ENCODE measurements around the gene PTPN13. TPM values are rescaled to one million over a fixed set of nuclear protein-coding genes. Genes with fewer than 3 reads are reported as not detected.

The PTPN13 gene
- total RNA-seq, 4 donors from 2014 or later = 3.7 to 18.5 (median 10.1) TPM

- peaks cover 0 to 4% (median under 1%) of the 10 kb centered on the region in 4 donors for H3K4me1 ChIP-seq
- intact Hi-C loops (cut with DNase I; ENCODE audit: low total_unique reads) = no loop called here
- TF ChIP-seq POLR2A (IDR thresholded peaks at IDR 0.05) = no peak
- no peak for TF ChIP-seq POLR2AphosphoS5 (IDR thresholded peaks at IDR 0.05)
- no peak for TF ChIP-seq CTCF (IDR thresholded peaks at IDR 0.05)
- TF ChIP-seq EP300 (IDR thresholded peaks at IDR 0.05; ENCODE audit: low read depth) = no peak
- no peaks in the 10 kb centered on the region for H3K9me3 ChIP-seq
- no peak for DNase-seq
- H3K27ac ChIP-seq = no peak overlapping the region
- H3K27me3 ChIP-seq = no peaks in the 10 kb centered on the region
- no peaks in the 10 kb centered on the region for H3K36me3 ChIP-seq
- H3K4me3 ChIP-seq = no peak overlapping the region
- in situ Hi-C loops (cut with MboI; ENCODE audit: low pct_ligation_motif_present in 1 of 4, low pct_unique_long_range_greater_than_20kb in 1 of 4, low sequenced_read_pairs in 3 of 4) = no loop called here
- WGBS, 2 donors (ENCODE audit: low coverage in 1 of 2) = 98 to 100% methylated on average over 1 to 2 of the region's 2 CpGs
These were observed 42.7 kb upstream of the PTPN13 start for GRCh38 chr4:86551387-86551786.

GRCh38 chr4:86554646-86555045 is 39.5 kb upstream of the PTPN13 start:
- H3K27ac ChIP-seq = no peak overlapping the region

GRCh38 chr4:86556791-86557415 is 37.2 kb upstream of the PTPN13 start:
- in situ Hi-C loops (cut with MboI; ENCODE audit: low pct_ligation_motif_present in 1 of 4, low pct_unique_long_range_greater_than_20kb in 1 of 4, low sequenced_read_pairs in 3 of 4) = no loop called here
- no peaks in the 10 kb centered on the region for H3K27me3 ChIP-seq
- H3K27ac ChIP-seq = peak overlapping the region in 2 of 4 donors; percentile 17 to 32
- no peak overlapping the region for H3K4me3 ChIP-seq
- no peaks in the 10 kb centered on the region for H3K9me3 ChIP-seq
- DNase-seq = no peak
- H3K36me3 ChIP-seq = no peaks in the 10 kb centered on the region
- no peak for TF ChIP-seq POLR2AphosphoS5 (IDR thresholded peaks at IDR 0.05)
- no peak for TF ChIP-seq POLR2A (IDR thresholded peaks at IDR 0.05)
- TF ChIP-seq CTCF (IDR thresholded peaks at IDR 0.05) = no peak
- TF ChIP-seq EP300 (IDR thresholded peaks at IDR 0.05; ENCODE audit: low read depth) = no peak
- intact Hi-C loops (cut with DNase I; ENCODE audit: low total_unique reads) = no loop called here
- H3K4me1 ChIP-seq = peaks cover 0 to 15% (median 7%) of the 10 kb centered on the region in 4 donors

More at GRCh38 chr4:86554646-86555045, 39.5 kb upstream of the PTPN13 start:
- intact Hi-C loops (cut with DNase I; ENCODE audit: low total_unique reads) = no loop called here
- no peaks in the 10 kb centered on the region for H3K9me3 ChIP-seq
- TF ChIP-seq EP300 (IDR thresholded peaks at IDR 0.05; ENCODE audit: low read depth) = no peak
- no peak for TF ChIP-seq POLR2A (IDR thresholded peaks at IDR 0.05)
- TF ChIP-seq CTCF (IDR thresholded peaks at IDR 0.05) = no peak
- no peak for TF ChIP-seq POLR2AphosphoS5 (IDR thresholded peaks at IDR 0.05)
- H3K36me3 ChIP-seq = no peaks in the 10 kb centered on the region
- H3K4me3 ChIP-seq = no peak overlapping the region
- no peaks in the 10 kb centered on the region for H3K27me3 ChIP-seq
- DNase-seq = no peak
- H3K4me1 ChIP-seq = peaks cover 0 to 15% (median 7%) of the 10 kb centered on the region in 4 donors
- in situ Hi-C loops (cut with MboI; ENCODE audit: low pct_ligation_motif_present in 1 of 4, low pct_unique_long_range_greater_than_20kb in 1 of 4, low sequenced_read_pairs in 3 of 4) = no loop called here

GRCh38 chr4:86557526-86557925 is 36.6 kb upstream of the PTPN13 start:
- in situ Hi-C loops (cut with MboI; ENCODE audit: low pct_ligation_motif_present in 1 of 4, low pct_unique_long_range_greater_than_20kb in 1 of 4, low sequenced_read_pairs in 3 of 4) = no loop called here
- WGBS, 2 donors (ENCODE audit: low coverage in 1 of 2) = 21 to 44% methylated on average over 1 of the region's 1 CpG
- no peaks in the 10 kb centered on the region for H3K27me3 ChIP-seq
- no peak overlapping the region for H3K4me3 ChIP-seq
- intact Hi-C loops (cut with DNase I; ENCODE audit: low total_unique reads) = no loop called here
- no peaks in the 10 kb centered on the region for H3K9me3 ChIP-seq
- H3K27ac ChIP-seq = peak overlapping the region in 1 of 4 donors; percentile 32
- no peaks in the 10 kb centered on the region for H3K36me3 ChIP-seq
- TF ChIP-seq POLR2AphosphoS5 (IDR thresholded peaks at IDR 0.05) = no peak
- no peak for TF ChIP-seq POLR2A (IDR thresholded peaks at IDR 0.05)
- no peak for TF ChIP-seq EP300 (IDR thresholded peaks at IDR 0.05; ENCODE audit: low read depth)
- TF ChIP-seq CTCF (IDR thresholded peaks at IDR 0.05) = no peak
- DNase-seq = no peak
- H3K4me1 ChIP-seq = peaks cover 0 to 15% (median 7%) of the 10 kb centered on the region in 4 donors
